HUES6 (cell line): ENCODE data around the gene GALNT9.
"Not testable (repeated sequence)": the region's sequence is repeated elsewhere in the genome, so short reads cannot be mapped to it uniquely, and the experiment has no call there.

ENCODE experiments used
- H3K27ac ChIP-seq: 2 replicates; pipeline ENCODE4 v1.7.0; 2013; ENCODE audit warnings: low read depth, mild to moderate bottlenecking, low read length, inconsistent platforms
- H3K27me3 ChIP-seq: 2 replicates; pipeline ENCODE4 v1.6.1; 2013; ENCODE audit warnings: low read length; ENCODE audit not compliant: control insufficient read depth, insufficient read depth
- H3K36me3 ChIP-seq: 2 replicates; pipeline ENCODE4 v1.6.1; 2013; ENCODE audit warnings: low read length; ENCODE audit not compliant: control insufficient read depth, insufficient read depth
- H3K4me1 ChIP-seq: 2 replicates; pipeline ENCODE4 v1.6.1; 2013; ENCODE audit warnings: low read length; ENCODE audit not compliant: control insufficient read depth, insufficient read depth
- H3K4me3 ChIP-seq: 2 replicates; pipeline ENCODE4 v1.5.1; 2013; ENCODE audit warnings: low read depth, low read length
- H3K9ac ChIP-seq: one replicate; pipeline ENCODE4 v1.6.1; 2013; ENCODE audit warnings: mild to moderate bottlenecking, low read length
- H3K9me3 ChIP-seq: 2 replicates; pipeline ENCODE4 v1.6.1; 2013; ENCODE audit warnings: low read depth, low read length; ENCODE audit not compliant: control insufficient read depth, insufficient read depth

The GALNT9 gene

DNA sequence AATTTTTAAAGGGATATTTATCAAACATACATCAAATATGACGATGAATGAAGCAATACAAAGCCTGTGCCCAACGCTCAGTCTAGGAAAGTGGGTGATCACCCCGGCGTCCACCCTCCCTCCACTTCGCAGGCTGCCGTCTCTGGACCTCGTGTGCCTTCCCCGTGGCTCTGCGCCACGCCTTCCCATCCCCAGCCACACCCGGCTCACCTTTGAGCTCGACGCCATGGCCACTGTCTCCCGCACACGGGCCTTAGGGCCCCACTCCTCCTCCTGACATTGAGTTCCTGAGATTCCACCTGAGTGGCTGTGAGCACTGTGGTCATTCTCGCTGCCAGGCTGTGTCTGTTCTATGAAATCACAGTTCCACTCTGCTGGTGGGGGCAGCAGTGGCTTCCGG is 56.7 kb downstream of the GALNT9 start:
- Histone ChIP-seq H3K27ac (no peak overlapping the region), H3K4me3 (no peak overlapping the region), H3K36me3 (no peaks in the 10 kb centered on the region), H3K9me3 (no peaks in the 10 kb centered on the region), H3K27me3 (peaks cover 34% of the 10 kb centered on the region; the same call in 1 of the 2 replicates), H3K9ac (no peak overlapping the region), H3K4me1 (peaks cover 14% of the 10 kb centered on the region; the same call in 1 of the 2 replicates)

DNA sequence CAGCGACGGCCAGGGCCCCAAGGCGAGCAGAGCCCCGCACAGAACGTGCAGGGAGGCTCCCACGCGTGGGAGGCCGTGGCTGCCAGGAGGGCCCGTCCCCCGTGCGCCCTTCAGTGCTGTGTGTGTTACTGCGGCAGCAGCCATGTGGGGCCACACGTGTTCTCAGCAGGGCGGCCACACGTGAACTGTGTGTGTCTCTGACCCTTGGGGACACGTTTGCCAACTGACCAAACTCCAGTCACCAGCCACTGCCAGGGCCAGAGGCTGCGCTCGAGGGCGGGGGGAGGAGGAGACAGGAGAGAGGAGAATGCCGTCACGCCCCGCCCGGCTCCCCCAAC is 57.7 kb downstream of the GALNT9 start:
- Histone ChIP-seq H3K27me3 (peaks cover 42% of the 10 kb centered on the region; the same call in 1 of the 2 replicates), H3K4me3 (no peak overlapping the region), H3K9ac (no peak overlapping the region), H3K36me3 (no peaks in the 10 kb centered on the region), H3K27ac (no peak overlapping the region), H3K9me3 (no peaks in the 10 kb centered on the region), H3K4me1 (peaks cover 14% of the 10 kb centered on the region; the same call in 1 of the 2 replicates)

DNA sequence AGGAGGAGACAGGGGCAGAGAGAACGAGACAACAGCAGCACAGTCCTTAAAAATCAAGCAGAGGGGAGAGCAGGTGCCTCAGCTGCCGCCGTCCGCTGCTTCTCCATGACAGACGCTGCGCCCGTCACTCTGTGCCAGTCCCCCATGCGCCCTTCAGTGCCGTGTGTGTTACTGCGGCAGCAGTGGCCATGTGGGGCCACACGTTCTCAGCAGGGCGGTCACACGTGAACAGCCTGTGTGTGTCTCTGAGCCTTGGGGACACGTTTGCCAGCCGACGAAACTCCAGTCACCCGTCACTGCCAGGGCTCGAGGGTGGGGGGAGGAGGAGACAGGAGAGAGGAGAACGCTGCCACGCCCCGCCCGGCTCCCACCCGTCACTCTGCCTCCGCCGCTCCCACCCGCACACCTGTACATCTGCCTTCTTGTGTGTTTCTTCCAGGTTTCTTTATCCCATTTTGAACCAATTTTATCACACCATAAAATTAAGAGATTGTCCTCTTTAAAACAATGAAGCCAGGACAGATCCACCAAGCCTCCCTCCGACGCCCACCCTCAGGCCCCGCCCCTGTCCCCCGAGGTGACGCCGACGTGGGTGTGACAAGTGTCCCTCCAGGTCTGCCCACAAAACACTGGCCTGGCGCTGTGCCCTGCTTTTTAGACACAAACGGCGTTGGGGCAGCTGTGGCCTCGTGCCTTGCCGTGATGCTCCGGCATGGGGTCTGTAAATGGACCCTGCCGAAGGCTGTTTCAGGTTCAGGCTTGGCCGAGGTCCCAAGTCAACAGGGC is 58.2 kb downstream of the GALNT9 start:
- H3K27me3 ChIP-seq, result peaks cover 47% of the 10 kb centered on the region; the same call in 1 of the 2 replicates
- no peak overlapping the region for H3K4me3 ChIP-seq
- H3K9me3 ChIP-seq, result no peaks in the 10 kb centered on the region
- no peak overlapping the region for H3K27ac ChIP-seq
- no peak overlapping the region for H3K9ac ChIP-seq
- no peaks in the 10 kb centered on the region for H3K36me3 ChIP-seq
- H3K4me1 ChIP-seq, result peaks cover 14% of the 10 kb centered on the region; the same call in 1 of the 2 replicates

DNA sequence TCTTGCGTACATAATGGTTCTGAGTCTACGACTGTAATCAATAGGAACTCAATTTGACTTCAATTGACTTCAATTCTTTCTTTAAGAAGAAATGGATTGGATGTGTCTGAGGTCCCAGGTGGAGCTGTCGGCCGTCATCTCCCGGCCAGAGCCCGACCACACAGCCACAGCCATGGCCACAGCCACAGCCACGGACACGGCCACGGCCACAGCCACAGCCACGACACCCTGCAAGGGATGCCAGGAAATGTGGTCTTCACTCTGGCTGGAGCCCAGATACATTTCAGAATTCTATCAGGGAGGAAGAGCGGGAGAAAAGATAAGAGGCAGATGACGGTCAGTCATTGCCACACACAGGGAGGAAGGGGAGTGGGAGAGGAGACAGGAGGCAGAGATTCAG is 58.9 kb downstream of the GALNT9 start:
- Histone ChIP-seq H3K4me3 (no peak overlapping the region), H3K9me3 (no peaks in the 10 kb centered on the region), H3K4me1 (peaks cover 13% of the 10 kb centered on the region; the same call in 1 of the 2 replicates), H3K9ac (no peak overlapping the region), H3K36me3 (no peaks in the 10 kb centered on the region), H3K27ac (no peak overlapping the region), H3K27me3 (peaks cover 53% of the 10 kb centered on the region; the same call in 1 of the 2 replicates)

DNA sequence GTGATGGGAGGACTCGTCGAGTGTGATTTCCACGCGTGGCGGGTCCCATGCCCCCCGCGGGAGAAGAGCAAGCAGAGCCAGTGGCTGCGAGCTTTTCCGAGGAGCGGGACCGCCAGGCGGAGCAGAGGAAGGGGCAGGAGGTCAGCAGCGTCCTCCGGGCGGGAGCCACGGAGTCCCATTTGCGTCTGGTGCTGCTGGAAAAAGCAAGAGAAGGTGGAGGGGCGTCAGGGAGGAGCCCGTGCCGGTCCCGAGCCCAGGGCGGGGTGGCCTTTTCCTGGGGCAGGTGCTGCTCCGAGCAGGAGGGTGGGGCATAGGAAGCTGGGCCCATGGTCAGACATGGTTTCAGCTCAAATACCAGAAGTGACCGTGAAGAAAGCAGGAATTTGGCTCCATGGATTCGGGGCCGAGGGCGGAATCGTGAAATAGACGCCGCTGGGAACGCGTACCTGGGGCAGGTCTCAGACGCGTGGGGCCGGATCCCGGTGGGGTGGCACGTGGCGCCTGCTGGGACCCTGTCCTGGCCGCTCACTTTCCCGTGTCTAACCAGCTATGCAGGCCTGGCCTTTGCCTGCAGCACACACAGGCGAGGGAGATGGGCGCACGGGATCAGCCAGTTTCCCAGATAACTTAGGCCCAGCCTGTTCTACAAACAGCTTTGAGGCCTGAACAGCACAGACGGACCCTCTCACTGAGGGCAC is 60.0 kb downstream of the GALNT9 start:
- Histone ChIP-seq H3K9ac (no peak overlapping the region), H3K36me3 (no peaks in the 10 kb centered on the region), H3K9me3 (no peaks in the 10 kb centered on the region), H3K4me3 (no peak overlapping the region), H3K4me1 (peaks cover 3% of the 10 kb centered on the region; the same call in 1 of the 2 replicates), H3K27me3 (peaks cover 61% of the 10 kb centered on the region; the same call in 1 of the 2 replicates), H3K27ac (no peak overlapping the region)

DNA sequence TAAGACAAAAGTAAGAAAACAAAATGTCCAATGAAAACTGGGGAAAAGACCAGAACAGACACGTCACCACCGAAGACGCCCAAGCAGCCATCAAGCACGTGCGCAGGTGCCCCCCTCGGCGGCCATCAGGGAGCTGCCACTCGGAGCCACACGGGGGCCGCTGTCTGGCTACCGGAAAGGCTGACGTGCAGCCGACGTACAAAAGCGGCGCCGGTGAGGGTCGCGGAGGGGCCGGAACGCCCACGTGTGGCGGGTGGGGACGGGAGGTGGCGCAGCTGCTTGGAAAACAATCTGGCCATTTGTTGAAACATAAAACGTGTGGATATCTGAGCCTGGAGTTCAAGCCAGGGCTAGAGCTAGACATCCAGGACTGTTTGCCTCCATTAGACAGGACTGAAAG is 60.7 kb downstream of the GALNT9 start:
- H3K27me3 ChIP-seq, result peaks cover 63% of the 10 kb centered on the region; the same call in 1 of the 2 replicates
- no peaks in the 10 kb centered on the region for H3K36me3 ChIP-seq
- H3K4me1 ChIP-seq, result no peaks in the 10 kb centered on the region; the same call in 1 of the 2 replicates
- H3K27ac ChIP-seq, result no peak overlapping the region
- no peaks in the 10 kb centered on the region for H3K9me3 ChIP-seq
- H3K9ac ChIP-seq, result no peak overlapping the region
- no peak overlapping the region for H3K4me3 ChIP-seq

DNA sequence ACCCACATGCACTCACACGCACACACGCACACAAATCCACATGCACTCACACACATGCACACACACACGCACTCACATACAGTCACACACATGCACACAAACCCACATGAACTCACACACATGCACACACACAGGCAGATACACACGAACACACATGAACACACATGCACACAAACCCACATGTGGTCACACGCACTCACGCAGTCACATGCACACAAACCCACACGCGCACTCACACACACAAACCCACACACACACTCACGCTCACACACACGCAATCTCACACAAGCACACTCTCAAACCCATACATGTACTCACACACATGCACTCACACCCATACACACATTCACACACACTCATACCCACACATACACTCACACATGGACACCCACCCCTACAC is 61.5 kb downstream of the GALNT9 start:
- H3K4me3 ChIP-seq, result no peak overlapping the region
- no peaks in the 10 kb centered on the region for H3K9me3 ChIP-seq
- no peak overlapping the region for H3K27ac ChIP-seq
- peaks cover 71% of the 10 kb centered on the region; the same call in 1 of the 2 replicates for H3K27me3 ChIP-seq
- no peaks in the 10 kb centered on the region for H3K36me3 ChIP-seq
- no peak overlapping the region for H3K9ac ChIP-seq
- H3K4me1 ChIP-seq, result no peaks in the 10 kb centered on the region

DNA sequence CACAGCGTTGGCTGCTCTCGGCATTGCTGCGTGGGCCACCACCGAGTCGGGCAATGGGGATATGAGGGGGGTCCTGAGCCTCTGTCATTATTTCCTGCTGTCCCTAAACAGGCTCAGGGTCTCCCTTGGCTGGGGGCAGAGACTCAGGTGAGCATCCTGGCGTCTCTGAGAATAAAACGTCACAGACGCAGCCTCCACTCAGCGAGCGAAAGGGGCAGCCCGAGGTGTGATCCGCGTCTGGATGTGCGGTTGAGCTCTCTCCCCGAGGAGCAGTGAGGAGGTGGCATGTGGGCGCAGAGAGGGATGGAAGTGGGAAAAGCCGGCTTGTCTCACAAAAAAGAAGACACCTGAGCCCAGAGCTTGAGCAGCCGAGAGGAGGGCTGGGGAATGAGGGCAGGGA is 62.6 kb downstream of the GALNT9 start:
- H3K36me3 ChIP-seq, result no peaks in the 10 kb centered on the region
- peaks cover 78% of the 10 kb centered on the region; the same call in 1 of the 2 replicates for H3K27me3 ChIP-seq

DNA sequence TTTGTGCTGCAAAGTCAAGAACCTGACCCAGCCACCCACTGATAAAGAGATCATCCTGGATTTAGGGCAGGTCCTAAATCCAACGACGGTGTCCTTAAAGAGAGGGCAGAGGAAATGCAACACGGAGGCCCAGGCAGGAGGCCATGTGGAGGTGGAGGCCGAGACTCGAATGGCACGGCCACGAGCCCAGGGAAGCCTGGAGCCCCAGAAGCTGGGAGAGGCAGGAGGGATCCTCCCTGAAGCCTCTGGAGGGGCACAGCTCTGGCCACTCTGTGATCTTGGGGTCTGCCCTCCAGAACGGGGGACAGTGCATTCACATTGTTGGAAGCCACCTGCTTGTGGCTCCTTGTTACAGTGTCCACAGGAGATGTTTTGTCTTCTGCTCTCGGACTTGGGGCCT is 63.0 kb downstream of the GALNT9 start:
- Histone ChIP-seq H3K9me3 (no peaks in the 10 kb centered on the region), H3K27me3 (peaks cover 79% of the 10 kb centered on the region; the same call in 1 of the 2 replicates), H3K9ac (no peak overlapping the region), H3K36me3 (no peaks in the 10 kb centered on the region), H3K27ac (no peak overlapping the region), H3K4me1 (no peaks in the 10 kb centered on the region), H3K4me3 (no peak overlapping the region)

More for the DNA sequence above, 62.6 kb downstream of the GALNT9 start:
- Histone ChIP-seq H3K4me3 (no peak overlapping the region), H3K4me1 (no peaks in the 10 kb centered on the region), H3K9me3 (no peaks in the 10 kb centered on the region), H3K9ac (no peak overlapping the region), H3K27ac (no peak overlapping the region)

DNA sequence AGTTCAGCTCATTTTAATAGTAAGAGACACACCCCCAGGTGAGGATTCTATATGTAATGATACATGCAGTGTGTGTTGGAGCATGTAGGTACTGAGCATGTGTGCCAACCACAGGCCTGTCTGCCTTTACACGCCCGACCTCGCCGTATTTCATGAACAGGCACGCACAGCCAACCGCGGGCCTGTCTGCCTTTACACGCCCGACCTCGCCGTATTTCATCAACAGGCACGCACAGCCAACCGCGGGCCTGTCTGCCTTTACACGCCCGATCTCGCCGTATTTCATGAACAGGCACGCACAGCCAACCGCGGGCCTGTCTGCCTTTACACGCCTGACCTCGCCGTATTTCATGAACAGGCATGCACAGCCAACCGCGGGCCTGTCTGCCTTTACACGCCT is 63.6 kb downstream of the GALNT9 start:
- not testable (repeated sequence) for H3K9ac ChIP-seq, H3K4me1 ChIP-seq, H3K4me3 ChIP-seq, H3K36me3 ChIP-seq, H3K27ac ChIP-seq, H3K9me3 ChIP-seq
- peaks cover 82% of the 10 kb centered on the region; the same call in 1 of the 2 replicates for H3K27me3 ChIP-seq
